Cardiac septum (tissue), 1 donor: ENCODE data around the gene STAG2. TPM values are rescaled to one million over a fixed set of nuclear protein-coding genes. Genes with fewer than 3 reads are reported as not detected.
"Not testable (repeated sequence)": the region's sequence is repeated elsewhere in the genome, so short reads cannot be mapped to it uniquely, and the experiment has no call there.

Source experiments
- DNase-seq: peaks from one replicate; pipeline ENCODE4 v3.0.0-alpha.2; 2020; ENCODE audit warnings: low spot score
- intact Hi-C: fragments of 100-400 bp; cut with DNase I; formaldehyde crosslinking; loops from one replicate; pipeline ENCODE4 v1.14.0; 2022
- total RNA-seq: library from RNA; stranded (reverse); fragmentation: NEBNext Ultra II Directional; extraction: Animal tissue kit (Norgen Biotek cat#: 25700); gene quantifications from one replicate; pipeline ENCODE4 v1.2.1, GENCODE V29; 2021
- donor health status: DM: no; HTN: no; CAD: no.

Gene STAG2
- total RNA-seq, 1 donor from 2014 or later: 32.7 TPM

DNA sequence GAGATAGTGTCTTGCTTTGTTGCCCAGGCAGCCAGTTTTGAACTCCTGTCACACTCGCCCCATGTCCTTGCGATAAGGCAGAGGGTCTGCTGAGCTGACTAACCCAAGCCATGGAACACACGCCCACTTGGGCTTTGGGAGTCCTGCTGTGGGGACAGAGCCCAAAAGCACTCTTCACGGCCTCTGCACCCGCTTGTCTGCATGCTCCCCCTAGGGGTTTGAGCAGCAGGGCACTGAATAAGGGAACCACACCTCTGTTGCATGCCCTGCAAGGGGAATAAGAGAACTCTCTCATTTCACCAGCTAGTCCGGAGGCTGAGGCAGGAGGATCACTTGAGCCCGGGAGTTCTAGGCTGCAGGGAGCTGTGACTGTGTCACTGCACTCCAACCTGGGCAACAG is 166.0 kb downstream of the STAG2 start:
- no peak for DNase-seq
- intact Hi-C loops: no loop called here

DNA sequence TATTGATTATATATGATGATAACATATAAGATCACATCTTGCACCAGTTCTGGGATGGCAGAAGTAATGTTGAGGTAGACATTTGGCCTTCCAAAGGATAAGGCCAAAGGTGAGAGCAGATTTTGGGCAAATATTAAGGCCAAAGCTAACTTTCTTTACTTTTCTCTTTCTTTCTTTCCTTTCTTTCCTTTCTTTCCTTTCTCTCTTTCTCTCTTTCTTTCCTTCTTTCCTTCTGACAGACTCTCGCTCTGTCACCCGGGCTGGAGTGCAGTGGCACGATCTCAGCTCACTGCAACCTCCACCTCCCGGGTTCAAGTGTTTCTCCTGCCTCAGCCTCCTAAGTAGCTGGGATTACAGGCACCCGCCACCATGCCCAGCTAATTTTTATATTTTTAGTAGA is 170.9 kb downstream of the STAG2 start:
- DNase-seq, intact Hi-C loops: not testable (repeated sequence)

DNA sequence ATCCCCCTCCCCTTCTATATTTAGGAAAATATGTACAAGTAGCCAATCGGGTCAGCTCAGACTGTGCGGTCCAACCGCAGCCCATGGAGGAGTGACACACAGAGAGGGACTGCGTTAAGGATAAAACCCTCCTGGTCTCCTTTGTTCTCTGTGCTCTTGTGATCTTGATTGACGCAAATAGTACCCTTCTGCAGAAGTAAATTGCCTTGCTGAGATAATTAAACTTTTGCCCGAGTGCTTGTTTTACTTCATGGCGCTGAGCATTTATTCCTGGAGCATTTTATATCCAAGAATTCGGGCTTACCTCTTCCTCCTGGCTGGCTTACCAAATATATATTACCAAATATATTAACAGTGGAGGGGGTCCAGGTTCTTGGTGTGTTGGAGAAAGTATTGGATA is 184.2 kb downstream of the STAG2 start:
- DNase-seq: no peak
- intact Hi-C loops: no loop called here

DNA sequence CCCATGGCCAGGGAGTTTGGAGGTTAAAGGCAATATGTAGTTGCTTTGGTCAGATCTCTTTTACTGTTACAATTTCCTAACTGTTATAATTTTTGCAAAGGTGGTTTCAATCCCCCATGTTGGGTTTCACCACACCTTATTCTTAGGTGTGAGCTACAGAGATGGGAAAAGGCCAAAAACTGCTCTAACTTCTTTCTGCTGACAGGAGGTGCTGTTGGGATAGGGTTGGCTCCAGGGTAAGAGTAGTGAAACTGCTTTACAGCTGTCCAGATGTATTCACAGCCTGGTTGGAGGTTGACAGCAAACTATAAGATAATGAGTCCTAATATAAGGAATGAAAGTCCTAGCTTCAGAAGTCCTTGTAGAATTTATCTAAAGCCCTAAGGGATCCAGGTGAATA is 189.7 kb downstream of the STAG2 start:
- intact Hi-C loops: no loop called here
- DNase-seq: no peak

Other genes starting within 250 kb of the STAG2 start
- gene THOC2, start 228.7 kb upstream of the STAG2 start, total RNA-seq: 27.8 TPM
- gene XIAP, start 101.7 kb upstream of the STAG2 start, total RNA-seq: 27.6 TPM